Activated CD8-positive, alpha-beta T cell treated with anti-CD3 and anti-CD28 coated beads for 36 hours (primary cell): Measurements from ENCODE around the gene MTARC1. TPM values are rescaled to one million over a fixed set of nuclear protein-coding genes. Genes with fewer than 3 reads are reported as not detected.

ENCODE experiments used
- ATAC-seq: fragments of 200-7000 bp; cut with Tn5 transposase; one replicate; pipeline ENCODE4 v1.10.0; 2021; ENCODE audit warnings: mild to moderate bottlenecking, moderate library complexity
- CTCF ChIA-PET: fragments of 350-600 bp; sonication (Branson Sonifier 250); formaldehyde crosslinking; loops from one replicate; lab custom pipeline; 2021; ENCODE audit warnings: antibody characterized with exemption; lab: Charles Lee
- POLR2A ChIA-PET: fragments of 350-600 bp; sonication (Branson Sonifier 250); formaldehyde crosslinking; loops from one replicate; lab custom pipeline; 2021; ENCODE audit warnings: antibody characterized with exemption; lab: Charles Lee
- DNase-seq: peaks from one replicate; pipeline ENCODE4 v3.0.0-alpha.2; 2020
- H3K27ac Mint-ChIP-seq: one replicate; pipeline ENCODE4 v1.8.0; 2021; ENCODE audit warnings: mild to moderate bottlenecking, mixed read lengths
- H3K27me3 Mint-ChIP-seq: one replicate; pipeline ENCODE4 v1.8.0; 2021; ENCODE audit warnings: mixed read lengths
- H3K36me3 Mint-ChIP-seq: one replicate; pipeline ENCODE4 v1.8.0; 2021; ENCODE audit warnings: low read depth, mixed read lengths
- H3K4me1 Mint-ChIP-seq: one replicate; pipeline ENCODE4 v1.8.0; 2021; ENCODE audit warnings: low read depth, mixed read lengths
- H3K4me3 Mint-ChIP-seq: one replicate; pipeline ENCODE4 v1.8.0; 2021; ENCODE audit warnings: mild to moderate bottlenecking, moderate library complexity, mixed read lengths
- H3K9me3 Mint-ChIP-seq: one replicate; pipeline ENCODE4 v1.8.0; 2021; ENCODE audit warnings: mixed read lengths
- intact Hi-C: fragments of 100-400 bp; cut with micrococcal nuclease; formaldehyde crosslinking; loops from one replicate; pipeline ENCODE4 v1.10.0; 2022
- total RNA-seq, 2 experiments: library from RNA; stranded (reverse); gene quantifications; one replicate each; pipeline ENCODE4 v1.2.3, GENCODE V29; 2021
- TF ChIP-seq, protein P1 (sequence below): fragments of 200-600 bp; IDR thresholded peaks from one replicate; pipeline ENCODE4 v1.8.0; 2022; ENCODE audit warnings: antibody characterized with exemption, mild to moderate bottlenecking

Gene MTARC1
- total RNA-seq, 2 experiments from 2014 or later: not detected

- CTCF ChIA-PET: interaction anchor here (0.5 to 2.7 kb wide), 2 partner anchors 9 to 18 kb away, joined by 3 to 8 read pairs; no protein-coding TSS in a partner anchor
- no peak overlapping the region for H3K4me3 Mint-ChIP-seq
- TF ChIP-seq, protein P1, sequence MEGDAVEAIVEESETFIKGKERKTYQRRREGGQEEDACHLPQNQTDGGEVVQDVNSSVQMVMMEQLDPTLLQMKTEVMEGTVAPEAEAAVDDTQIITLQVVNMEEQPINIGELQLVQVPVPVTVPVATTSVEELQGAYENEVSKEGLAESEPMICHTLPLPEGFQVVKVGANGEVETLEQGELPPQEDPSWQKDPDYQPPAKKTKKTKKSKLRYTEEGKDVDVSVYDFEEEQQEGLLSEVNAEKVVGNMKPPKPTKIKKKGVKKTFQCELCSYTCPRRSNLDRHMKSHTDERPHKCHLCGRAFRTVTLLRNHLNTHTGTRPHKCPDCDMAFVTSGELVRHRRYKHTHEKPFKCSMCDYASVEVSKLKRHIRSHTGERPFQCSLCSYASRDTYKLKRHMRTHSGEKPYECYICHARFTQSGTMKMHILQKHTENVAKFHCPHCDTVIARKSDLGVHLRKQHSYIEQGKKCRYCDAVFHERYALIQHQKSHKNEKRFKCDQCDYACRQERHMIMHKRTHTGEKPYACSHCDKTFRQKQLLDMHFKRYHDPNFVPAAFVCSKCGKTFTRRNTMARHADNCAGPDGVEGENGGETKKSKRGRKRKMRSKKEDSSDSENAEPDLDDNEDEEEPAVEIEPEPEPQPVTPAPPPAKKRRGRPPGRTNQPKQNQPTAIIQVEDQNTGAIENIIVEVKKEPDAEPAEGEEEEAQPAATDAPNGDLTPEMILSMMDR: no peak
- intact Hi-C loops: no loop called here
- H3K9me3 Mint-ChIP-seq: no peaks in the 10 kb centered on the region
- H3K36me3 Mint-ChIP-seq: no peaks in the 10 kb centered on the region
- ATAC-seq (no peak), DNase-seq (no peak)
- H3K4me1 Mint-ChIP-seq: no peaks in the 10 kb centered on the region
- H3K27me3 Mint-ChIP-seq: peaks cover 31% of the 10 kb centered on the region
- POLR2A ChIA-PET: no interaction called here
- no peak overlapping the region for H3K27ac Mint-ChIP-seq
Observed at GRCh38 chr1:220785166-220786056, 1.3 kb upstream of the MTARC1 start.

DNA sequence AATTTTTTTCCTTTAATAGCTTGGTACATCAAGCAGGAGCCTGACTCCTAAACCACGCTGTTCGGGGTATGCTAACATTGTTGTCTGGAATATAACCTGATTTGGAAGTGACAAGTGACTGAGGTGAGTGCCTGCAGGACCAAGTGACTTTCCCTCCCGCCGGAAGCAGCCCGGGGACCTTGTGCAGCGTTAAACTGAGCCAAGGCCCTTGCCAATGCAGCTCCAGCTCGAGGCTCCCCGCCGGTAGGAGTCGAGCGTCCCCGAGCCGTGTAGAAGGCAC lies 716 bp upstream of the MTARC1 start:
- H3K27me3 Mint-ChIP-seq: peaks cover 31% of the 10 kb centered on the region
- ATAC-seq: no peak
- no peak overlapping the region for H3K27ac Mint-ChIP-seq
- intact Hi-C loops: no loop called here
- TF ChIP-seq, protein P1: no peak
- H3K4me1 Mint-ChIP-seq: no peaks in the 10 kb centered on the region
- H3K36me3 Mint-ChIP-seq: no peaks in the 10 kb centered on the region
- no peaks in the 10 kb centered on the region for H3K9me3 Mint-ChIP-seq
- no peak overlapping the region for H3K4me3 Mint-ChIP-seq
- ChIA-PET CTCF (interaction anchor here (2.7 kb wide), 1 partner anchor 10 kb away, joined by 8 read pairs; no protein-coding TSS in a partner anchor), POLR2A (no interaction called here)
- DNase-seq: no peak

GRCh38 chr1:220787069-220787619 lies 431 bp downstream of the MTARC1 start:
- H3K27ac Mint-ChIP-seq: no peak overlapping the region
- POLR2A ChIA-PET: no interaction called here
- no peak for ATAC-seq
- intact Hi-C loops: no loop called here
- no peak overlapping the region for H3K4me3 Mint-ChIP-seq
- TF ChIP-seq, protein P1: no peak
- no peaks in the 10 kb centered on the region for H3K4me1 Mint-ChIP-seq
- no peaks in the 10 kb centered on the region for H3K36me3 Mint-ChIP-seq
- no peaks in the 10 kb centered on the region for H3K9me3 Mint-ChIP-seq
- CTCF ChIA-PET: interaction anchor here (2.7 kb wide), 1 partner anchor 11 kb away, joined by 8 read pairs; no protein-coding TSS in a partner anchor
- DNase-seq: no peak
- H3K27me3 Mint-ChIP-seq: peaks cover 31% of the 10 kb centered on the region

DNA sequence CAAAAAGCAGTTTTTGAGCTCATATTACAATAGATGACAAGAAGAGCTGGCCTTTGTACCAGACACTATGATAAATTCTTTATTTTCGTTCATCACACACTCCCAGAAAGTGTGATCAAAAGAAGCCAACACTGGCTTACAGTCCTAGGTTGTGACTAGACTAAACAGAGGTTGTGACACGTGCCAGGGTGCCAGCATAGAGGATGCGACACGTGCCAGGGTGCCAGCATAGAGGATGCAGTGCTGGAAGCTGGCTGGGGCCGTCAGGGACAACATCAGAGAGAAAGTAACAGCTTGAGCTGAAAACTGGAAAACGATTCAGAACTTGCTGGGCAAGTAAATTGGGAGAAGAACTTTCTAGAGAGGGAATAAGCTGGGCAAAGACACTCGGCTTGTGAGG lies 2.2 kb downstream of the MTARC1 start:
- Mint-ChIP-seq H3K4me1 (no peaks in the 10 kb centered on the region), H3K27me3 (peaks cover 25% of the 10 kb centered on the region), H3K27ac (no peak overlapping the region), H3K9me3 (no peaks in the 10 kb centered on the region), H3K4me3 (no peak overlapping the region), H3K36me3 (no peaks in the 10 kb centered on the region)
- DNase-seq (no peak), ATAC-seq (no peak)
- ChIA-PET CTCF (interaction anchor here (0.9 to 3.1 kb wide), 3 partner anchors 13 to 414 kb away, joined by 3 to 10 read pairs (median 3); no protein-coding TSS in a partner anchor), POLR2A (no interaction called here)
- intact Hi-C loops: no loop called here
- TF ChIP-seq, protein P1: no peak
